Measurements from ENCODE around the gene ETHE1. TPM values are rescaled to one million over a fixed set of nuclear protein-coding genes. Genes with fewer than 3 reads are reported as not detected.

Gene ETHE1
- total and polyA plus RNA-seq, 4 donors: 22.2 to 30.4 (median 24.9) TPM

GRCh38 chr19:43507880-43508279 is 19.1 kb downstream of the ETHE1 start:
- H3K9me3 ChIP-seq (ENCODE audit: control insufficient read depth, insufficient read depth, low read length): no peaks in the 10 kb centered on the region
- WGBS (ENCODE audit: insufficient coverage): 92% methylated on average over 2 of the region's 2 CpGs

GRCh38 chr19:43506629-43507028 is 20.4 kb downstream of the ETHE1 start:
- peaks cover 30% of the 10 kb centered on the region for H3K4me1 ChIP-seq (ENCODE audit: control insufficient read depth, insufficient read depth, low read length)
- H3K36me3 ChIP-seq (ENCODE audit: control insufficient read depth, insufficient read depth, low read length): peaks cover 19% of the 10 kb centered on the region
- DNase-seq (ENCODE audit: low read depth in 4 of 6, low spot score in 6 of 6): no peak
- no peak overlapping the region for H3K4me3 ChIP-seq (ENCODE audit: low read depth, low read length)
- no peaks in the 10 kb centered on the region for H3K9me3 ChIP-seq (ENCODE audit: control insufficient read depth, insufficient read depth, low read length)
- peaks cover 6% of the 10 kb centered on the region for H3K27me3 ChIP-seq (ENCODE audit: control insufficient read depth, insufficient read depth, low read length)
- WGBS (ENCODE audit: insufficient coverage): 100% methylated on average over 1 of the region's 5 CpGs
- H3K27ac ChIP-seq (ENCODE audit: low read depth, low read length): no peak overlapping the region

More at GRCh38 chr19:43507880-43508279, 19.1 kb downstream of the ETHE1 start:
- H3K4me3 ChIP-seq (ENCODE audit: low read depth, low read length): no peak overlapping the region
- peaks cover 20% of the 10 kb centered on the region for H3K4me1 ChIP-seq (ENCODE audit: control insufficient read depth, insufficient read depth, low read length)
- no peak for DNase-seq (ENCODE audit: low read depth in 4 of 6, low spot score in 6 of 6)
- H3K27me3 ChIP-seq (ENCODE audit: control insufficient read depth, insufficient read depth, low read length): peaks cover 2% of the 10 kb centered on the region
- no peak overlapping the region for H3K27ac ChIP-seq (ENCODE audit: low read depth, low read length)
- peaks cover 14% of the 10 kb centered on the region for H3K36me3 ChIP-seq (ENCODE audit: control insufficient read depth, insufficient read depth, low read length)

GRCh38 chr19:43505941-43506340 is 21.1 kb downstream of the ETHE1 start:
- Histone ChIP-seq H3K27ac (ENCODE audit: low read depth, low read length) (no peak overlapping the region), H3K9me3 (ENCODE audit: control insufficient read depth, insufficient read depth, low read length) (no peaks in the 10 kb centered on the region), H3K27me3 (ENCODE audit: control insufficient read depth, insufficient read depth, low read length) (peaks cover 6% of the 10 kb centered on the region), H3K4me3 (ENCODE audit: low read depth, low read length) (no peak overlapping the region), H3K4me1 (ENCODE audit: control insufficient read depth, insufficient read depth, low read length) (peaks cover 32% of the 10 kb centered on the region), H3K36me3 (ENCODE audit: control insufficient read depth, insufficient read depth, low read length) (peaks cover 19% of the 10 kb centered on the region)
- 100% methylated on average over 3 of the region's 5 CpGs for WGBS (ENCODE audit: insufficient coverage)
- no peak for DNase-seq (ENCODE audit: low read depth in 4 of 6, low spot score in 6 of 6)

- H3K4me1 ChIP-seq (ENCODE audit: control insufficient read depth, insufficient read depth, low read length): peaks cover 32% of the 10 kb centered on the region
- peaks cover 19% of the 10 kb centered on the region for H3K36me3 ChIP-seq (ENCODE audit: control insufficient read depth, insufficient read depth, low read length)
- no peak overlapping the region for H3K27ac ChIP-seq (ENCODE audit: low read depth, low read length)
- H3K9me3 ChIP-seq (ENCODE audit: control insufficient read depth, insufficient read depth, low read length): no peaks in the 10 kb centered on the region
- no CpG with 5 or more reads among the region's 3 CpGs for WGBS (ENCODE audit: insufficient coverage)
- no peak for DNase-seq (ENCODE audit: low read depth in 4 of 6, low spot score in 6 of 6)
- no peak overlapping the region for H3K4me3 ChIP-seq (ENCODE audit: low read depth, low read length)
- peaks cover 6% of the 10 kb centered on the region for H3K27me3 ChIP-seq (ENCODE audit: control insufficient read depth, insufficient read depth, low read length)
Observed at GRCh38 chr19:43505186-43505456, 21.9 kb downstream of the ETHE1 start.

GRCh38 chr19:43504426-43505185 is 22.4 kb downstream of the ETHE1 start, which contains the start of gene PHLDB3:
TSS of gene PHLDB3 (minus strand) at chr19:43504746. CDS start at chr19:43504118, 628 bp downstream.
- no peaks in the 10 kb centered on the region for H3K9me3 ChIP-seq (ENCODE audit: control insufficient read depth, insufficient read depth, low read length)
- WGBS (ENCODE audit: insufficient coverage): 2% methylated on average over 31 of the region's 42 CpGs
- H3K27me3 ChIP-seq (ENCODE audit: control insufficient read depth, insufficient read depth, low read length): peaks cover 6% of the 10 kb centered on the region
- H3K27ac ChIP-seq (ENCODE audit: low read depth, low read length): peak within 1 kb of the TSS; percentile 82
- peaks cover 19% of the 10 kb centered on the region for H3K36me3 ChIP-seq (ENCODE audit: control insufficient read depth, insufficient read depth, low read length)
- peaks cover 32% of the 10 kb centered on the region for H3K4me1 ChIP-seq (ENCODE audit: control insufficient read depth, insufficient read depth, low read length)
- no peak for DNase-seq (ENCODE audit: low read depth in 4 of 6, low spot score in 6 of 6)
- peak within 1 kb of the TSS; percentile 76 for H3K4me3 ChIP-seq (ENCODE audit: low read depth, low read length)

GRCh38 chr19:43503501-43504425 is 23.2 kb downstream of the ETHE1 start:
- Histone ChIP-seq H3K27me3 (ENCODE audit: control insufficient read depth, insufficient read depth, low read length) (peaks cover 6% of the 10 kb centered on the region), H3K27ac (ENCODE audit: low read depth, low read length) (peak overlapping the region; percentile 82), H3K9me3 (ENCODE audit: control insufficient read depth, insufficient read depth, low read length) (no peaks in the 10 kb centered on the region), H3K36me3 (ENCODE audit: control insufficient read depth, insufficient read depth, low read length) (peaks cover 19% of the 10 kb centered on the region), H3K4me3 (ENCODE audit: low read depth, low read length) (peak overlapping the region; percentile 76), H3K4me1 (ENCODE audit: control insufficient read depth, insufficient read depth, low read length) (peaks cover 37% of the 10 kb centered on the region)
- peak; percentile 66 to 97 (median 83) for DNase-seq (ENCODE audit: low read depth in 4 of 6, low spot score in 6 of 6)
- WGBS (ENCODE audit: insufficient coverage): 3% methylated on average over 63 of the region's 64 CpGs

- WGBS (ENCODE audit: insufficient coverage): 62% methylated on average over 15 of the region's 23 CpGs
- Histone ChIP-seq H3K4me3 (ENCODE audit: low read depth, low read length) (no peak overlapping the region), H3K9me3 (ENCODE audit: control insufficient read depth, insufficient read depth, low read length) (no peaks in the 10 kb centered on the region), H3K4me1 (ENCODE audit: control insufficient read depth, insufficient read depth, low read length) (peaks cover 39% of the 10 kb centered on the region), H3K27ac (ENCODE audit: low read depth, low read length) (no peak overlapping the region), H3K27me3 (ENCODE audit: control insufficient read depth, insufficient read depth, low read length) (peaks cover 6% of the 10 kb centered on the region), H3K36me3 (ENCODE audit: control insufficient read depth, insufficient read depth, low read length) (peaks cover 17% of the 10 kb centered on the region)
- DNase-seq (ENCODE audit: low read depth in 4 of 6, low spot score in 6 of 6): no peak
Observed at GRCh38 chr19:43502419-43502976, 24.5 kb downstream of the ETHE1 start.

GRCh38 chr19:43501661-43502418 is 25.2 kb downstream of the ETHE1 start:
- no peaks in the 10 kb centered on the region for H3K9me3 ChIP-seq (ENCODE audit: control insufficient read depth, insufficient read depth, low read length)
- H3K4me1 ChIP-seq (ENCODE audit: control insufficient read depth, insufficient read depth, low read length): peaks cover 39% of the 10 kb centered on the region
- H3K27ac ChIP-seq (ENCODE audit: low read depth, low read length): no peak overlapping the region
- peaks cover 6% of the 10 kb centered on the region for H3K27me3 ChIP-seq (ENCODE audit: control insufficient read depth, insufficient read depth, low read length)
- peak in 2 of 6 donors; percentile 41 to 46 for DNase-seq (ENCODE audit: low read depth in 4 of 6, low spot score in 6 of 6)
- WGBS (ENCODE audit: insufficient coverage): 29% methylated on average over 25 of the region's 43 CpGs
- peaks cover 19% of the 10 kb centered on the region for H3K36me3 ChIP-seq (ENCODE audit: control insufficient read depth, insufficient read depth, low read length)
- peak overlapping the region; percentile 18 for H3K4me3 ChIP-seq (ENCODE audit: low read depth, low read length)

- WGBS (ENCODE audit: insufficient coverage): 91% methylated on average over 3 of the region's 3 CpGs
- no peak for DNase-seq (ENCODE audit: low read depth in 4 of 6, low spot score in 6 of 6)
- Histone ChIP-seq H3K4me3 (ENCODE audit: low read depth, low read length) (no peak overlapping the region), H3K36me3 (ENCODE audit: control insufficient read depth, insufficient read depth, low read length) (peaks cover 30% of the 10 kb centered on the region), H3K27ac (ENCODE audit: low read depth, low read length) (no peak overlapping the region), H3K27me3 (ENCODE audit: control insufficient read depth, insufficient read depth, low read length) (peaks cover 6% of the 10 kb centered on the region), H3K4me1 (ENCODE audit: control insufficient read depth, insufficient read depth, low read length) (peaks cover 28% of the 10 kb centered on the region), H3K9me3 (ENCODE audit: control insufficient read depth, insufficient read depth, low read length) (no peaks in the 10 kb centered on the region)
Observed at GRCh38 chr19:43499042-43499441, 28.0 kb downstream of the ETHE1 start.
